GM10266 (cell line): ENCODE data around the gene POFUT2.

Experiments
- DNase-seq: peaks from one replicate; pipeline ENCODE4 v3.0.0; 2012; ENCODE audit errors: extremely low spot score
- CTCF ChIP-seq: IDR thresholded peaks from 2 replicates; pipeline ENCODE4 v1.5.1; 2012; ENCODE audit warnings: mild to moderate bottlenecking, low read depth; ENCODE audit not compliant: control insufficient read depth, insufficient read depth; ENCODE audit errors: missing control alignments

Gene POFUT2

GRCh38 chr21:45255381-45256020, 32.2 kb downstream of the POFUT2 start:
- no peak for DNase-seq
- no peak for TF ChIP-seq CTCF

- DNase-seq: no peak
- no peak for TF ChIP-seq CTCF
Observed at GRCh38 chr21:45254460-45254930, 33.2 kb downstream of the POFUT2 start.

- TF ChIP-seq CTCF: no peak
- DNase-seq: no peak
Observed at GRCh38 chr21:45253633-45254459, 33.8 kb downstream of the POFUT2 start.

GRCh38 chr21:45253180-45253579, 34.5 kb downstream of the POFUT2 start:
- no peak for TF ChIP-seq CTCF
- DNase-seq: no peak

- TF ChIP-seq CTCF: no peak
Observed at GRCh38 chr21:45252448-45252925, 35.2 kb downstream of the POFUT2 start.

GRCh38 chr21:45251635-45252447, 35.9 kb downstream of the POFUT2 start:
- DNase-seq: no peak
- TF ChIP-seq CTCF: no peak

More at GRCh38 chr21:45252448-45252925, 35.2 kb downstream of the POFUT2 start:
- DNase-seq: no peak
